GM12878 (cell line): Measurements from ENCODE around the gene PDE11A. TPM values are rescaled to one million over a fixed set of nuclear protein-coding genes. Genes with fewer than 3 reads are reported as not detected.

Source experiments
- ATAC-seq: fragments of 200-7000 bp; cut with Tn5 transposase; 3 replicates; pipeline ENCODE4 v1.9.1; 2020; ENCODE audit warnings: mild to moderate bottlenecking, moderate library complexity
- BruUV-seq: library from RNA; stranded (reverse); fragments of 400-500 nt; replicated peaks from 2 replicates; lab custom pipeline; 2021; lab: Mats Ljungman, UMichigan
- CTCF ChIA-PET: fragments of 300-600 bp; sonication (Branson Sonifier 250); formaldehyde crosslinking; extraction: SDS; loops from one replicate; lab custom pipeline; 2021; ENCODE audit warnings: inconsistent platforms; lab: Yijun Ruan, JAX
- POLR2A ChIA-PET: fragments of 350-600 bp; formaldehyde crosslinking; extraction: SDS; loops from one replicate; lab custom pipeline; 2021; ENCODE audit warnings: inconsistent platforms; lab: Charles Lee
- RAD21 ChIA-PET: fragments of 300-600 bp; sonication (Branson Sonifier 250); formaldehyde crosslinking; loops from one replicate; lab custom pipeline; 2023; ENCODE audit warnings: antibody characterized with exemption; ENCODE audit not compliant: unreplicated experiment; lab: Charles Lee
- SMC1A ChIA-PET: fragments of 300-600 bp; sonication (Branson Sonifier 250); formaldehyde crosslinking; loops from one replicate; lab custom pipeline; 2023; ENCODE audit not compliant: unreplicated experiment, uncharacterized antibody; lab: Charles Lee
- DNase-seq: peaks from one replicate; pipeline ENCODE4 v3.0.0-alpha.2; 2011; ENCODE audit warnings: low read depth, low spot score
- FAIRE-seq: peaks from 3 replicates; lab custom pipeline; 2011; peaks lifted over from hg19 to GRCh38; lab: Jason Lieb, UNC
- H2AFZ ChIP-seq: 2 replicates; pipeline ENCODE4 v1.6.0; 2011; ENCODE audit warnings: low read depth, low read length, control low read depth; ENCODE audit not compliant: control insufficient read depth
- H3K27ac ChIP-seq: 2 replicates; pipeline ENCODE4 v1.5.1; 2011; ENCODE audit warnings: control low read depth; ENCODE audit not compliant: control insufficient read depth, insufficient read depth
- H3K27me3 ChIP-seq, 2 experiments: replicated peaks in 1 of 2; 2 replicates each; pipeline versions ENCODE4 v1.6.0 to v1.6.1; 2011; ENCODE audit warnings: low read length in 1 of 2; ENCODE audit not compliant: control insufficient read depth in 2 of 2, insufficient read depth in 2 of 2
- H3K36me3 ChIP-seq, 2 experiments: 2 replicates each; pipeline ENCODE4 v1.5.1; 2011; ENCODE audit warnings: low read length in 1 of 2; ENCODE audit not compliant: control insufficient read depth in 2 of 2, insufficient read depth in 2 of 2
- H3K4me1 ChIP-seq: 2 replicates; pipeline ENCODE4 v1.6.1; 2011; ENCODE audit warnings: mild to moderate bottlenecking, low read length, moderate library complexity, mixed read lengths; ENCODE audit not compliant: control insufficient read depth, insufficient read depth
- H3K4me2 ChIP-seq: 2 replicates; pipeline ENCODE4 v1.6.0; 2011; ENCODE audit warnings: control low read depth; ENCODE audit not compliant: control insufficient read depth, insufficient read depth
- H3K4me3 ChIP-seq: fragments of 200-600 bp; sonication (generic); 2 replicates; pipeline ENCODE4 v1.5.1; 2016
- H3K79me2 ChIP-seq: 2 replicates; pipeline ENCODE4 v1.6.0; 2011; ENCODE audit warnings: low read length; ENCODE audit not compliant: control insufficient read depth, insufficient read depth
- H3K9ac ChIP-seq: 2 replicates; pipeline ENCODE4 v1.8.0; 2011; ENCODE audit warnings: low read length, control low read depth, mixed read lengths; ENCODE audit not compliant: control insufficient read depth, insufficient read depth
- H3K9me3 ChIP-seq: replicated peaks from 3 replicates; pipeline ENCODE4 v1.5.1; 2011; ENCODE audit warnings: mild to moderate bottlenecking, low read length; ENCODE audit not compliant: control insufficient read depth, insufficient read depth
- H4K20me1 ChIP-seq: 2 replicates; pipeline ENCODE4 v1.6.0; 2011; ENCODE audit not compliant: control insufficient read depth, insufficient read depth
- ATF7 ChIP-seq: fragments of 450-650 bp; IDR thresholded peaks from 2 replicates; pipeline ENCODE4 v1.6.1; 2016; ENCODE audit warnings: low read depth, mild to moderate bottlenecking
- BCL3 ChIP-seq: IDR thresholded peaks from 2 replicates; pipeline ENCODE4 v1.6.1; 2011; ENCODE audit warnings: borderline replicate concordance, low read depth, mild to moderate bottlenecking, moderate library complexity, low read length; ENCODE audit not compliant: insufficient read depth, poor library complexity, severe bottlenecking
- EP300 ChIP-seq, 2 experiments: fragments of 150-350 bp in 1 of 2; IDR thresholded peaks; 2 replicates each; pipeline ENCODE4 v1.6.1; 2011 to 2012; ENCODE audit warnings: low read depth in 2 of 2, low read length in 2 of 2, borderline replicate concordance in 1 of 2, improper control_type of control experiment in 1 of 2, inconsistent platforms in 1 of 2; ENCODE audit not compliant: control insufficient read depth in 1 of 2
- IRF4 ChIP-seq: IDR thresholded peaks from 2 replicates; pipeline ENCODE4 v1.6.1; 2011; ENCODE audit warnings: low read depth, low read length
- JUND ChIP-seq: IDR thresholded peaks from 2 replicates; pipeline ENCODE4 v1.6.1; 2012; ENCODE audit warnings: low read depth, mild to moderate bottlenecking, low read length, improper control_type of control experiment, moderate library complexity
- MTA2 ChIP-seq: fragments of 450-650 bp; IDR thresholded peaks from 2 replicates; pipeline ENCODE4 v1.6.1; 2016; ENCODE audit warnings: low read depth, mild to moderate bottlenecking, moderate library complexity
- MYC ChIP-seq: IDR thresholded peaks from 2 replicates; pipeline ENCODE4 v1.6.1; 2011; ENCODE audit warnings: mild to moderate bottlenecking, low read length, moderate library complexity, inconsistent platforms; ENCODE audit not compliant: insufficient read depth, insufficient replicate concordance, insufficient read length, severe bottlenecking
- NFIC ChIP-seq: IDR thresholded peaks from 2 replicates; pipeline ENCODE4 v1.6.1; 2012; ENCODE audit warnings: low read depth, mild to moderate bottlenecking, inconsistent platforms, low read length, moderate library complexity
- POLR2AphosphoS5 ChIP-seq: IDR thresholded peaks from 2 replicates; pipeline ENCODE4 v1.6.1; 2011; ENCODE audit warnings: mild to moderate bottlenecking, low read length, inconsistent platforms
- RFX5 ChIP-seq: IDR thresholded peaks from 2 replicates; pipeline ENCODE4 v1.6.1; 2011; ENCODE audit warnings: low read depth, low read length, improper control_type of control experiment
- SIN3A ChIP-seq: IDR thresholded peaks from 2 replicates; pipeline ENCODE4 v1.6.1; 2012; ENCODE audit warnings: low read depth, low read length, improper control_type of control experiment
- STAT1 ChIP-seq: fragments of 450-650 bp; conservative IDR thresholded peaks from 2 replicates; pipeline ENCODE4 v1.6.1; 2014; ENCODE audit warnings: antibody characterized with exemption, mild to moderate bottlenecking
- TAF1 ChIP-seq: IDR thresholded peaks from 2 replicates; pipeline ENCODE4 v1.6.1; 2011; ENCODE audit warnings: mild to moderate bottlenecking, low read depth, low read length, borderline replicate concordance
- TBL1XR1 ChIP-seq: IDR thresholded peaks from 2 replicates; pipeline ENCODE4 v1.6.1; 2012; ENCODE audit warnings: low read depth, low read length, improper control_type of control experiment
- YBX1 ChIP-seq: fragments of 450-650 bp; IDR thresholded peaks from 2 replicates; pipeline ENCODE4 v1.6.1; 2016; ENCODE audit warnings: antibody characterized with exemption
- ZBED1 ChIP-seq: IDR thresholded peaks from 2 replicates; pipeline ENCODE4 v1.6.1; 2016; ENCODE audit warnings: borderline replicate concordance
- ZNF384 ChIP-seq: IDR thresholded peaks from 2 replicates; pipeline ENCODE4 v1.6.1; 2012; ENCODE audit warnings: low read depth, mild to moderate bottlenecking, low read length, improper control_type of control experiment, borderline replicate concordance
- in situ Hi-C: fragments of 300-500 bp; cut with MboI; formaldehyde crosslinking; loops from 9 replicates; pipeline ENCODE4 v1.14.3; 2018; ENCODE audit warnings: mixed read lengths
- intact Hi-C: fragments of 100-400 bp; cut with micrococcal nuclease; formaldehyde crosslinking; loops from one replicate; pipeline ENCODE4 v1.14.2; 2022; ENCODE audit not compliant: unreplicated experiment
- polyA plus RNA-seq, 11 experiments: library from polyadenylated mRNA; depleted of rRNA in 4 of 11; unstranded in 6 of 11; stranded (reverse) in 5 of 11; fragments of >200 nt; fragmentation: Nextera tagmentation in 4 of 11; fragmentation: Illumina TruSeq in 1 of 11; extraction: Ambion mirVana in 4 of 11; extraction: Trizol in 1 of 11; gene quantifications; 1 replicate in 1 of 11; 2 replicates in 10 of 11; pipeline versions ENCODE4 v1.2.1 to v1.2.3, GENCODE V29; 2011 to 2016; ENCODE audit warnings: inconsistent platforms in 2 of 11, missing spikeins in 2 of 11, low read depth in 1 of 11
- total RNA-seq, 4 experiments: library from RNA; depleted of rRNA in 3 of 4; stranded (reverse); fragments of >200 nt in 3 of 4; fragmentation: Illumina TruSeq in 1 of 4; extraction: Trizol in 1 of 4; gene quantifications; 2 replicates each; pipeline versions ENCODE4 v1.2.1 to v1.2.3, GENCODE V29; 2013 to 2021
- TF ChIP-seq, protein P1 (sequence below): IDR thresholded peaks from 2 replicates; pipeline ENCODE4 v1.6.1; 2011; ENCODE audit warnings: borderline replicate concordance, low read depth, mild to moderate bottlenecking, moderate library complexity, mixed read lengths, low read length; ENCODE audit not compliant: insufficient read depth; ENCODE audit errors: extremely low read length

PDE11A gene
- total and polyA plus RNA-seq, 10 of the 15 experiments (the other 5 are each of a cell fraction or from before 2014, with no cell fraction given), result 0.01 to 0.17 (median 0.06) TPM; not detected in 5

DNA sequence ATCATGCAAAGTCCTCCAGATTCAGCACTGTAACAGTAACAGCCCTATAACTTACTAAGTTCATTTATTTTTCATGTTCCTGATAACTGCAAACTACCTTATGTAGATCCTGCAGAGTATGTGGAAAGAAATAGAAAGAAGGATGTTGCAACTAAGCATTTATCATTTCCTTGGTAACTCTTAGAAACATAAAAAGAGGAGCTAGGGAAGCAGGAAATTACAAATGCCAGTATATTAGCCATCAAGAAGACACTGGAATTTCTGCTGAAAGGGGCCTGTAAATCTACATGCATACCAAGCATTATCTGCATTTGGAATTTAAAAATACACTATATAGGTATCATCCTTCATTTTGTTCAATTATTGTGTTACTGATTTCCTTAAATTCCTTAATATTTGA, 66.8 kb downstream of the PDE11A start:
- Histone ChIP-seq H3K79me2 (no peaks in the 10 kb centered on the region), H3K36me3 (no peaks in the 10 kb centered on the region), H4K20me1 (no peaks in the 10 kb centered on the region), H3K4me2 (no peak overlapping the region), H3K4me3 (no peak overlapping the region), H3K9ac (no peak overlapping the region), H3K4me1 (no peaks in the 10 kb centered on the region), H2AFZ (no peak overlapping the region), H3K27me3 (no peaks in the 10 kb centered on the region), H3K9me3 (no peaks in the 10 kb centered on the region), H3K27ac (no peak overlapping the region)
- ChIA-PET SMC1A (no interaction called here), CTCF (no interaction called here), POLR2A (no interaction called here), RAD21 (no interaction called here)
- BruUV-seq, result no TSS peak
- in situ Hi-C loops (no loop called here), intact Hi-C loops (no loop called here)
- ATAC-seq (no peak), FAIRE-seq (no peak), DNase-seq (no peak)
- no peak for TF ChIP-seq IRF4
- no peak for TF ChIP-seq TAF1

- no TSS peak for BruUV-seq
- Histone ChIP-seq H3K27ac (no peak overlapping the region), H3K9me3 (no peaks in the 10 kb centered on the region), H3K27me3 (no peaks in the 10 kb centered on the region), H3K79me2 (no peaks in the 10 kb centered on the region), H3K4me3 (no peak overlapping the region), H3K4me2 (no peak overlapping the region), H3K36me3 (no peaks in the 10 kb centered on the region), H2AFZ (no peak overlapping the region), H3K9ac (no peak overlapping the region), H4K20me1 (no peaks in the 10 kb centered on the region), H3K4me1 (no peaks in the 10 kb centered on the region)
- ATAC-seq (no peak), FAIRE-seq (no peak), DNase-seq (no peak)
- ChIA-PET RAD21 (no interaction called here), POLR2A (interaction anchor here (0.6 kb wide), 1 partner anchor 1640 kb away, joined by 3 read pairs; no protein-coding TSS in a partner anchor), CTCF (no interaction called here), SMC1A (no interaction called here)
- intact Hi-C loops, result no loop called here
- no peak for TF ChIP-seq JUND
- no peak for TF ChIP-seq MYC
- no peak for TF ChIP-seq ZNF384
- no peak for TF ChIP-seq MTA2
- no peak for TF ChIP-seq TBL1XR1
- TF ChIP-seq POLR2AphosphoS5, result no peak
- TF ChIP-seq STAT1, result no peak
- TF ChIP-seq ZBED1, result no peak
- TF ChIP-seq YBX1, result no peak
- TF ChIP-seq, protein P1, sequence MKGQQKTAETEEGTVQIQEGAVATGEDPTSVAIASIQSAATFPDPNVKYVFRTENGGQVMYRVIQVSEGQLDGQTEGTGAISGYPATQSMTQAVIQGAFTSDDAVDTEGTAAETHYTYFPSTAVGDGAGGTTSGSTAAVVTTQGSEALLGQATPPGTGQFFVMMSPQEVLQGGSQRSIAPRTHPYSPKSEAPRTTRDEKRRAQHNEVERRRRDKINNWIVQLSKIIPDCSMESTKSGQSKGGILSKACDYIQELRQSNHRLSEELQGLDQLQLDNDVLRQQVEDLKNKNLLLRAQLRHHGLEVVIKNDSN, result no peak
- no peak for TF ChIP-seq EP300 (IDR thresholded peaks at IDR 0.05; ENCODE audit: borderline replicate concordance in 1 of 2, control insufficient read depth in 1 of 2, low read depth in 2 of 2, low read length in 2 of 2)
- no peak for TF ChIP-seq BCL3
- no peak for TF ChIP-seq NFIC
- no peak for TF ChIP-seq SIN3A
- no peak for TF ChIP-seq ATF7
- no peak for TF ChIP-seq RFX5
- in situ Hi-C loops, result no loop called here
These were observed 70.5 kb downstream of the PDE11A start for GRCh38 chr2:178002038-178002437.
